Inflammatory macrophage treated with lipopolysaccharide for 1 hour (primary cell): Measurements from ENCODE around the gene ADGRE3.
"Not testable (repeated sequence)": the region's sequence is repeated elsewhere in the genome, so short reads cannot be mapped to it uniquely, and the experiment has no call there.

ENCODE experiments used
- DNase-seq, 2 donors: peaks; one replicate each; pipeline ENCODE4 v3.0.0-alpha.2; 2020 to 2022

Gene ADGRE3

DNA sequence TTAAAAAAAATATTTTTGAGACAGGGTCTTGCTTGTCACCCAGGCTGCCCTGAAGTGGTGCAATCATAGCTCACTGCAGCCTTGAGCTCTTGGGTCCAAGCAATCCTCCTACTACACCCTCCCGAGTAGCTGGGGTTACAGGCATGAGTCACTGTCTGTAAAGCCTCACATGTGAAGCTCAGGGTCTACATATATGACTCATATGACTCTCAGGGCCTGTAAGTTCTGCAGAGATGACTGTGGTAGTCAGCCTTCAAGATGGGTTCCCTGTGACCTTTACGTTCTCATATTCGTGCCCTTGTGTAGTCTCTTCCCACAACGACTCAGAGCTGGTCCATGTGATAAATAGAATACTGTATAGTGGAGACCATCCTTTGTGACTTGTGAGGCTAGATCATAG, 85.2 kb downstream of the ADGRE3 start:
- peak; percentile 13 to 41 for DNase-seq

DNA sequence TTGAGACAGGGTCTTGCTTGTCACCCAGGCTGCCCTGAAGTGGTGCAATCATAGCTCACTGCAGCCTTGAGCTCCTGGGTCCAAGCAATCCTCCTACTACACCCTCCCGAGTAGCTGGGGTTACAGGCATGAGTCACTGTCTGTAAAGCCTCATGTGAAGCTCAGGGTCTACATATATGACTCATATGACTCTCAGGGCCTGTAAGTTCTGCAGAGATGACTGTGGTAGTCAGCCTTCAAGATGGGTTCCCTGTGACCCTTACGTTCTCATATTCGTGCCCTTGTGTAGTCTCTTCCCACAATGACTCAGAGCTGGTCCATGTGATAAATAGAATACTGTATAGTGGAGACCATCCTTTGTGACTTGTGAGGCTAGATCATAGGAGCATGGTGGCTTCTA, 89.5 kb downstream of the ADGRE3 start:
- peak; percentile 41 to 72 for DNase-seq

DNA sequence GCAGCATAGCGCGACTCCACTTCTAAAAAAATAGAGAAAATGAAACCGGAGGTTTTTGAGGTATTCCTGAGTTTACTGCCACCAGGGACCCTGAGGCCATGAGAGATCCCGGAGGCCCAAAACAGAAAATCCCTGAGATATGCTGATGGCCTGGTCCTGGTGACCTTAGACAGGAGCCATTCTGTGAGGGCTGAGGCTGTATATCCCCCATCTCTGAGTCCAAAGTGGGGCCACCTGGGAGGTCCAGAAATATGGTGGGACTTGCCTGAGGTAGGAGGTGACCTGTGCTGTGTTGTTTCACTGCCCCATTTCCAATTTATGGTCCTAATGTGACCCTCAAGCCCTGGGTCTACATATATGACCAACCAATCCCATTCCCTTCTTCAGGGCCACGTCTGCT, 90.3 kb downstream of the ADGRE3 start:
- not testable (repeated sequence) for DNase-seq

GRCh38 chr19:14582894-14583340, 91.7 kb downstream of the ADGRE3 start, which contains the start of gene CLEC17A:
Gene CLEC17A, plus strand, starts transcription at chr19:14583084. Its CDS starts 77 bp downstream, at chr19:14583161.
- DNase-seq, result peak; percentile 22 to 26

GRCh38 chr19:14580623-14581237, 93.9 kb downstream of the ADGRE3 start:
- DNase-seq, result peak; percentile 23 to 44

GRCh38 chr19:14577885-14578427, 96.7 kb downstream of the ADGRE3 start:
- no peak for DNase-seq

GRCh38 chr19:14577264-14577663, 97.4 kb downstream of the ADGRE3 start:
- no peak for DNase-seq

- DNase-seq, result no peak
Observed at GRCh38 chr19:14576363-14576762, 98.3 kb downstream of the ADGRE3 start.

- no peak for DNase-seq
Observed at GRCh38 chr19:14575428-14575980, 99.1 kb downstream of the ADGRE3 start.

- DNase-seq, result peak; percentile 95 to 96
Observed at GRCh38 chr19:14571695-14572490, 102.8 kb downstream of the ADGRE3 start, which contains the start of gene NDUFB7. Gene NDUFB7, minus strand, starts transcription at chr19:14572066. Its CDS starts 66 bp downstream, at chr19:14572000.

- DNase-seq, result no peak
Observed at GRCh38 chr19:14570864-14571527, 103.6 kb downstream of the ADGRE3 start.
